ENCODE measurements around the gene SNX22.

Gene SNX22

DNA sequence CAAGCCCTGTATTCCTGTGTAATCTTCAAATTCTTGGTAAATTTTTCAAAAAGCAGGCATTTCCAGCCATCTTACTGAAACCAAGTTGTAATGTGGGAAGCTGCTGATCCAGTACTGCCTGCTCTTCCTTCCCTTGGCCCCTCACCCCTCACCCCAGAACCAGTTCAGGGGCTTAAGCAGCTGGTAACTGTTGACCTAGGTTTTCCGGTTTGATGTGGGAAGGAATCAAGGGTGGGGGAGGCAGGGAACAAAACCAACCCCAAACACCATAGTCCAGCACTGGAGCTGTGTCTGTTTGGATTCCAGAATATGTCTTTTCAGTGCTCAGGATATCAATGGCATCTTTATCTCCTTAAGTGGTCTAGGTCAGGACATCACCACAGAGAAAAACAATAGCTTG, 29.1 kb upstream of the SNX22 start (continued):
- TF ChIP-seq ZNF565 (CRISPR knock-in tag; conservative IDR thresholded peaks at IDR 0.05; ENCODE audit: low read depth) (no peak), ESRRG (CRISPR knock-in tag; IDR thresholded peaks at IDR 0.05) (no peak), RARB (CRISPR knock-in tag; IDR thresholded peaks at IDR 0.05) (no peak)
- TF ChIP-seq, protein P1, sequence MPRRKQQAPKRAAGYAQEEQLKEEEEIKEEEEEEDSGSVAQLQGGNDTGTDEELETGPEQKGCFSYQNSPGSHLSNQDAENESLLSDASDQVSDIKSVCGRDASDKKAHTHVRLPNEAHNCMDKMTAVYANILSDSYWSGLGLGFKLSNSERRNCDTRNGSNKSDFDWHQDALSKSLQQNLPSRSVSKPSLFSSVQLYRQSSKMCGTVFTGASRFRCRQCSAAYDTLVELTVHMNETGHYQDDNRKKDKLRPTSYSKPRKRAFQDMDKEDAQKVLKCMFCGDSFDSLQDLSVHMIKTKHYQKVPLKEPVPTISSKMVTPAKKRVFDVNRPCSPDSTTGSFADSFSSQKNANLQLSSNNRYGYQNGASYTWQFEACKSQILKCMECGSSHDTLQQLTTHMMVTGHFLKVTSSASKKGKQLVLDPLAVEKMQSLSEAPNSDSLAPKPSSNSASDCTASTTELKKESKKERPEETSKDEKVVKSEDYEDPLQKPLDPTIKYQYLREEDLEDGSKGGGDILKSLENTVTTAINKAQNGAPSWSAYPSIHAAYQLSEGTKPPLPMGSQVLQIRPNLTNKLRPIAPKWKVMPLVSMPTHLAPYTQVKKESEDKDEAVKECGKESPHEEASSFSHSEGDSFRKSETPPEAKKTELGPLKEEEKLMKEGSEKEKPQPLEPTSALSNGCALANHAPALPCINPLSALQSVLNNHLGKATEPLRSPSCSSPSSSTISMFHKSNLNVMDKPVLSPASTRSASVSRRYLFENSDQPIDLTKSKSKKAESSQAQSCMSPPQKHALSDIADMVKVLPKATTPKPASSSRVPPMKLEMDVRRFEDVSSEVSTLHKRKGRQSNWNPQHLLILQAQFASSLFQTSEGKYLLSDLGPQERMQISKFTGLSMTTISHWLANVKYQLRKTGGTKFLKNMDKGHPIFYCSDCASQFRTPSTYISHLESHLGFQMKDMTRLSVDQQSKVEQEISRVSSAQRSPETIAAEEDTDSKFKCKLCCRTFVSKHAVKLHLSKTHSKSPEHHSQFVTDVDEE (CRISPR knock-in tag; IDR thresholded peaks at IDR 0.05), result no peak

- no peak for ATAC-seq
- TF ChIP-seq BACH2 (CRISPR knock-in tag; IDR thresholded peaks at IDR 0.05; ENCODE audit: borderline replicate concordance) (no peak), SNAI2 (CRISPR knock-in tag; IDR thresholded peaks at IDR 0.05) (no peak), GLIS3 (CRISPR knock-in tag; IDR thresholded peaks at IDR 0.05) (no peak), ISL1 (CRISPR knock-in tag; IDR thresholded peaks at IDR 0.05) (no peak), PATZ1 (CRISPR knock-in tag; IDR thresholded peaks at IDR 0.05; ENCODE audit: borderline replicate concordance) (no peak), ESRRG (CRISPR knock-in tag; IDR thresholded peaks at IDR 0.05) (no peak), ZC3H10 (CRISPR knock-in tag; IDR thresholded peaks at IDR 0.05) (no peak), CSDC2 (CRISPR knock-in tag; IDR thresholded peaks at IDR 0.05) (no peak), OSR1 (CRISPR knock-in tag; IDR thresholded peaks at IDR 0.05) (no peak), PPARA (CRISPR knock-in tag; IDR thresholded peaks at IDR 0.05; ENCODE audit: borderline replicate concordance) (no peak)
These were observed 28.6 kb upstream of the SNX22 start for GRCh38 chr15:64122936-64123351.

DNA sequence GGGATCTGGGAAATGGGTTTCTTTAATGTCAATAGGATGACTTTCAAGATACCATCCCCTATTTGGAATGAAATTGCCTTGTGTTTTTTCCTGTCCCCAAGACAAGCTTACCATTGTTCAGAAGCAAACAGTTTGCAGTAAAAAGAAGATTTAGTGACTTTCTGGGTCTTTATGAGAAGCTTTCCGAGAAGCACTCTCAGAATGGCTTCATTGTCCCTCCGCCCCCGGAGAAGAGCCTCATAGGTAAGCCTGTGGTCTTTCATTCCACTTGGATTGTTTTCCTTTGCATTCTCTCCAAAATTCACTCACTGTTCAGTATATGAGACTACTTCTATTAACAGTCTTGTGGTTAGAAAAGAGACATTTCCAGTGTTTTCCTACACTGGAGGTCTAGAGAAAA, 25.6 kb upstream of the SNX22 start:
- ATAC-seq, result no peak
- TF ChIP-seq PATZ1 (CRISPR knock-in tag; IDR thresholded peaks at IDR 0.05; ENCODE audit: borderline replicate concordance) (no peak), ISL1 (CRISPR knock-in tag; IDR thresholded peaks at IDR 0.05) (no peak)

DNA sequence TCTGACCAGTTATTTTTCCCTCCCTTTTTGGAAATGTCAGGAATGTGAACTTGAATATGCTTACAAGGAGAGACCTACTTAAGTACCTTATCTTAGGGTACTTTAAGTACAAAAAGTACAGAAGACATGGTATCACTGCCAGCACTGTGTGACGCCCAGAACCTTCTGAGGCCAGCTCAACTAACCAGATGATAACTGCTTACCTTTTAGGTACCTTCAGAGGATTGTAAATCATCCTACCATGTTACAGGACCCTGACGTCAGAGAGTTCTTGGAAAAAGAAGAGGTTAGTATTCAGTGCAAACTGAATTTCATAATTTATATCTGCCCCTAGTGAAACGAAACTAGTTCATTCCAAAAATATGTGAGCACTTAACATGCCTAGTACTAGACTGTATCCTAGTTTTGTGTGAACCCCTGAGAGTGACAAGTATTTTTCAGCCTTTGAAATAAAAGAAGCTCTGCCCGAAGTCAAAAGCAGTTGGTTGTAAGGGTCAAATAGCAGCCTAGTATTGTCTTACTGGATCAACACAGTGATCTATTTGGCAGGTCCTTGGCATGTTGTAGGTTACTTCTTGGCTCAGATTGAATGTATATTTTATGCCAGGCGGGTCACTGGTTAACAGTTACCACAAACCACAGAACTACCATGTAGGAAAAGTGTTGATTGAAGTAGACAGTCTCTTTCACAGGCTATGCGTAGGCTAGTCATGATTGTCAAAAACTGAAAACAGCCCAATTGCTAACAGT, 23.8 kb upstream of the SNX22 start:
- ATAC-seq, result no peak
- no peak for TF ChIP-seq POU6F1 (CRISPR knock-in tag; IDR thresholded peaks at IDR 0.05; ENCODE audit: borderline replicate concordance, low read depth)
- no peak for TF ChIP-seq GLIS3 (CRISPR knock-in tag; IDR thresholded peaks at IDR 0.05)
- TF ChIP-seq ZFP3 (CRISPR knock-in tag; IDR thresholded peaks at IDR 0.05), result no peak
- no peak for TF ChIP-seq ZC3H10 (CRISPR knock-in tag; IDR thresholded peaks at IDR 0.05)
- no peak for TF ChIP-seq PATZ1 (CRISPR knock-in tag; IDR thresholded peaks at IDR 0.05; ENCODE audit: borderline replicate concordance)
- no peak for TF ChIP-seq TCF4 (CRISPR knock-in tag; IDR thresholded peaks at IDR 0.05; ENCODE audit: borderline replicate concordance)
- no peak for TF ChIP-seq ISL1 (CRISPR knock-in tag; IDR thresholded peaks at IDR 0.05)
- no peak for TF ChIP-seq SNAI2 (CRISPR knock-in tag; IDR thresholded peaks at IDR 0.05)
- TF ChIP-seq TOX (CRISPR knock-in tag; IDR thresholded peaks at IDR 0.05; ENCODE audit: borderline replicate concordance), result no peak
- no peak for TF ChIP-seq ZNF8 (CRISPR knock-in tag; IDR thresholded peaks at IDR 0.05)
- no peak for TF ChIP-seq CSDC2 (CRISPR knock-in tag; IDR thresholded peaks at IDR 0.05)
- no peak for TF ChIP-seq RARB (CRISPR knock-in tag; IDR thresholded peaks at IDR 0.05)
- no peak for TF ChIP-seq CREB5 (CRISPR knock-in tag; IDR thresholded peaks at IDR 0.05; ENCODE audit: low read depth)
- TF ChIP-seq ZFP30 (CRISPR knock-in tag; IDR thresholded peaks at IDR 0.05), result no peak
- TF ChIP-seq OSR1 (CRISPR knock-in tag; IDR thresholded peaks at IDR 0.05), result no peak
- no peak for TF ChIP-seq ARNTL (CRISPR knock-in tag; IDR thresholded peaks at IDR 0.05; ENCODE audit: borderline replicate concordance, low read depth)
- no peak for TF ChIP-seq ZNF70 (CRISPR knock-in tag; IDR thresholded peaks at IDR 0.05)
